GM21515 (cell line): ENCODE results near the gene RNFT2.
A peak's percentile ranks its signal among the peaks of the same experiment; 100 is the strongest.

Experiments
- ATAC-seq: cut with Tn5 transposase; IDR thresholded peaks from one replicate; pipeline ENCODE4 v1.9.1; 2021; ENCODE audit not compliant: unreplicated experiment

The RNFT2 gene, protein sequence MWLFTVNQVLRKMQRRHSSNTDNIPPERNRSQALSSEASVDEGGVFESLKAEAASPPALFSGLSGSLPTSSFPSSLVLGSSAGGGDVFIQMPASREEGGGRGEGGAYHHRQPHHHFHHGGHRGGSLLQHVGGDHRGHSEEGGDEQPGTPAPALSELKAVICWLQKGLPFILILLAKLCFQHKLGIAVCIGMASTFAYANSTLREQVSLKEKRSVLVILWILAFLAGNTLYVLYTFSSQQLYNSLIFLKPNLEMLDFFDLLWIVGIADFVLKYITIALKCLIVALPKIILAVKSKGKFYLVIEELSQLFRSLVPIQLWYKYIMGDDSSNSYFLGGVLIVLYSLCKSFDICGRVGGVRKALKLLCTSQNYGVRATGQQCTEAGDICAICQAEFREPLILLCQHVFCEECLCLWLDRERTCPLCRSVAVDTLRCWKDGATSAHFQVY

DNA sequence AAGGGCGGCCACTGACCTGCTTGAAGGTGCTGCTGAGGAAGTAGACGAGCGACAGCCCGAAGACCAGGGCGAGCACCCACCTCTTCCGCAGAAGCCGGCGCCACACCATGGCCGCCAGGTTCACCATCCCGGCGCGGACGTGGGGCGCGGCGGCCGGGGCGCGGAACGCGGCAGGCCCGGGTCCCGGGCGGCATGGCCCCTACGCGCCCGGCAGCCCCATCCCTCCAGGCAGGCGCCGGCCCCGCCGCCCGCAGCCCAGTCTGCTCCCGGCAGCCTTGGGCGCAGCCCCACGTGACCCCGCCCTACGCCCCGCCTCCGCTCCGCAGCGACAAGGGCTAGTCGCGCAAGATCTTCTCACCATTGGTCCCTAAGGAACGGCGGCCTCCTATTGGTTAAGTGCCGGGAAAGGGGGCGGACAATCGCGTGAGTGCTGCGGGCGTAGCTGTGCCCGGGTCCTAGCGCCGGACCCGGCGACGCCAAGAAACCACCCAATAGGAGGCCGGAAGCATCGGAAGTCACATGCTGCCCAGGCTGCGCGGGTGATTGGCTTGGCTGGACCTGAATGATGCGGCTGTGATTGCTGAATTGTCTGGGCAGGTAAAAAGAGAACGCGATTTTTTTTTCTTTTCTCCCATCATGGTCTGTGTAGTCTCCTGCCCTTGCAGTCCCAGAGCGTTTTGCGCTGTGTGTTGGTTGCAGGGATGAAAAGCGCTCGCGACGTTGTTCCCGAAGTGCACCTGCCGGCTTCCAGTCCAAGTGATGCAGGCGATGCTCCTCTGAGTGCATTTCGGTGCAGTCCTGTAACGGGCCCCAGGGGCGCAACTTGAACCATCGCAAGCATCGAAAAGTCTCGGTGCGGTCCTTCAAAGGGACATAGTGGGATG is at the start of gene RNFT2, which contains the start of gene SPRING1:
RNFT2 (plus strand) TSS at position 542 of the 884 bp plus-strand sequence. CDS start 2,183 bp downstream, outside the sequence.
SPRING1 (minus strand) TSS at position 296 of the 884 bp plus-strand sequence; CDS start at position 127, 169 bp downstream.
- ATAC-seq = peak; percentile 96

DNA sequence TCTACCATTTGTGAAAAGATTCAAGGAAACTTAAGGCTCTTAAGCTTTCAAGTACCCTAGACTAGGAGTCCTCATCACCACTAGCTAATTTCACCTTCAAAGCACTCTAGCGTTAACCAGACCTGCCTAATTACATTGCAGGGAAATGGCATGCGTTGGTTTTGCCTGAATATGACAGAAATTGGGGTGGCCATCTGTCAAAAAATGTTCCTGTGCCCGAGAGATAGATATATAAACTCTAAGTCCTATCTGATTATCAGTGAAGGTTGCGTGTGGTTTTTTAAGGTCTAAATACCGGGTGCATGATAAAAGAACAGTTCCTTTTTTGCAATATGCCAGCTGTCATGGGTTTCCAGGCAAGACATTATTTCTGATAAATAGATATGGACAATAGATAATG is 48.6 kb upstream of the RNFT2 start:
- ATAC-seq = no peak

DNA sequence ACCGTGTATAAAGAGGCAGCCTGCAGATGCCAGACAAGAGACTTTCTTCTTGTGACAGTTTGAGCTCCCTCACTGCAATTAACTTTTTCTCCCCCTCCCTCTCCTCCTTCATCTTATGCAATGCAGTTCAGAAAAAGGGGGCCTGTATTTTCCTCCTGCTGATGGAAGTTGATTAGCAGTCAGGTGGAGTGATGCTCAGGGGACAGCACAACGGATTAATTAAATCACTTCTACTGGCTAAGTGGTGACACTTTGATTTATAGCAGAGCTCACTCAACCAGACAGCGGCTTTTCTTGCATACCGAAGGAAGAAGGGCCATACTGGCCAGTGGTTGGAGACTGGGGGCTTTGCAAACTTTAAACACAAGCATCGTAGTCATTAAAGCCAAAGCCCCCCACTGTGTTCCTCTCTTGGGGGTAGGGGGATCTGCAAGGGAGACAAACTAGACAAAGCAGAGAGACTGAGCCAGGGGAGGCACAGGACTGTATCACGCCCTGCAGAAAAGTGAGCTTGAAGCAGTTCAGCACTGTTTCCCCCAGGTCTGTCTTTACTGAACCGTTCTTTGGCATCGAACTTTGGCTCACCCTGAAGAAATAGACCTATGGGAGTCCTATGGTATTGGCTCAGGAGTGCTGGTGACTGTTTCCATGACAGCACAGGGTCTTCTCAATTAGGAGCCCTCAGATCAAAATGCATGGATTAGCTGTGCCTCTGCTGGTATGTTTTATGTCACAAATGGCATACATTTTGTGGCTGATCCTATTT is 48.0 kb upstream of the RNFT2 start:
- ATAC-seq = no peak

DNA sequence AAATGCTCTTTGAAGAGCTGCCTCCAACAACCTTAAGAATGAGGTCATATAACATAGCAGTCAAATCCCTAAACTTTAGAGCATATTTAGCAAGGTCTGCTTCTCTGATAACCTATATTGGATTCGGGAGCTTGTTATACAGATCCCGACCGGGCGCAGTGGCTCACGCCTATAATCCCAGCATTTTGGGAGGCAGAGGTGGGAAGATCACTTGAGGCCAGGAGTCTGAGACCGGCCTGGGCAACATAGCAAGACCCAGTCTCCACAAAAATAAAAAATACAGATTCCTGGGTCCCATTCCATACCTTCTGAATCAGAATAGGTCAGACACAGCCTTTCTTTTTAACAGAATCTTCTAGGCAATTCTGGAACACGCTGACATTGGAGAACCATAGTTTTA is 46.9 kb upstream of the RNFT2 start:
- no peak for ATAC-seq

DNA sequence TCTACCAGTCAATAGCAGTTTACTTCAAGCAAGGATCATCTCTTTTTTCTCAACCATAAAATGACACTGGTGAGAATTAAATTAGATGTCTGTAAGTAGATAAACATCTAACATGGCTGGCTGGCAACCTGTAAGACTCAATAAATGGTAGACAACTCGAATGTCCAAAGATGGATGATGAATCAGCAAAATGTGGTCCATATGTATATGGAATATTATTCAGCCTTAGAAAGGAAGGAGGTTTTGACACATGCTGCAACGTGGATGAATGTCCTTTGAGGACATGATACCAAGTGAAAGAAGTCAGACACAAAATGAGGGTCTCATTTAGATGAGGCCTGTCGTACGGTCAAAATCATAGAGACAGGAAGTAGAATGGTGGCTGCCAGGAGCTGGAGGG is 46.5 kb upstream of the RNFT2 start:
- no peak for ATAC-seq

DNA sequence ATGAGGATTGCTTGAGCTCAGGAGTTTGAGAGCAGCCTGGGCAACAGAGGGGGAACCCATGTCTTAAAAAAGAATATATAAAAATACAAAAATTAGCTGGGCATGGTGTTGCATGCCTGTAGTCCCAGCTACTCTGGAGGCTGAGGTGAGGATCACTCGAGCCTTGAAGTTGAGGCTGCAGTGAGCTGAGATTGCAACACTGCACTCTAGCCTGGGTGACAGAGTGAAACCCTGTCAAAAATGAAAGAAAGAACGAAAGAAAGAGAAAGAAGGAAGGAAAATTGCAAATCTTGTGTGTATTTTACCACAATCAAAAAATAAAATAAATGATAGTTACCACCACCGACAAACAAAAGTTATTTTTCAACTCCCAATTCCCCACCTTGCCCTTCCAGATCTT is 45.5 kb upstream of the RNFT2 start:
- ATAC-seq = no peak

DNA sequence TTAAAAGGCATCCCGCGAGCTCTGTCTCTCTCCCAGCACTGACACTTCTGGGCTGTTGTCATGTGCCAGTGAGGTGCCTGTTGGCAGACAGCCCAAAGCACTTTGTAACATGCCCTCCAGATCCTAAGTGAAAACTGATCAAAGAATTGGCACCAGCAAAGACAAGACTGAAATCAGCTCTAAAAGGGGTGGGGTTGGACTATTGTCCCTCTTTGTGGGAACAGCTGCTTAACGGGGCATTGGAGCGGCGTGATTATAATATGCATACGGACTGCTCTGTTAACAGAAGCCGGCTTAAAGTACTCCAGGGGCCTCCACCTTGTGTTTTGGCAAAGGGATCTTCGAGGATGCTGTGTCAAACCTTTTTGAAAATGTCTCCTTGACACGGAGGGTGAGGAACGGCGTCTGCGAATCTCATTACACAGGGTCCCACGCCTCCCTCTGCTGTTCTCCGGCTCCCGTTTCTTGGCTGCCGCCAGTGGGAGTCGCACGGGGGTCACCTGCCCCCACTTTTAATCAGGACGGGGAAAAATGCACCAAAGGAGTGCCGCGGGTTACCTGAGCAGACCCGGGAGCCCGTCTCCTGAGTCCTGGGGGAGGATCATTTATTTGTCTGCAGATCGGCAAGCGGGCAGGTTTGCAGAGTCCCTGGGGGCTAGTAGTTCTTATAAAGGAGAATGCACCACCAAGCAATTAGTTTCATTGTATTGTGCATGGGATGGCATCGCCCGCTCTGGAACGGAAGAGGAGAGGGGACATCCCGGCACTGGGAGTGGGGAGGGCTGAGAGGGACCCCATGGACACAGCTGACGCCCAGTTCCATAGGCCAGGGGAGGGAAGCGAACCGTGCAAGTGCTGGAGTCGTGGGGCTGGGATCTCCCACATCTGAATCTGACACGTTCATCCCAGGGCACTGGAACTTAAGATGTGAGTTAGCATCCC is 44.6 kb upstream of the RNFT2 start:
- ATAC-seq = no peak

DNA sequence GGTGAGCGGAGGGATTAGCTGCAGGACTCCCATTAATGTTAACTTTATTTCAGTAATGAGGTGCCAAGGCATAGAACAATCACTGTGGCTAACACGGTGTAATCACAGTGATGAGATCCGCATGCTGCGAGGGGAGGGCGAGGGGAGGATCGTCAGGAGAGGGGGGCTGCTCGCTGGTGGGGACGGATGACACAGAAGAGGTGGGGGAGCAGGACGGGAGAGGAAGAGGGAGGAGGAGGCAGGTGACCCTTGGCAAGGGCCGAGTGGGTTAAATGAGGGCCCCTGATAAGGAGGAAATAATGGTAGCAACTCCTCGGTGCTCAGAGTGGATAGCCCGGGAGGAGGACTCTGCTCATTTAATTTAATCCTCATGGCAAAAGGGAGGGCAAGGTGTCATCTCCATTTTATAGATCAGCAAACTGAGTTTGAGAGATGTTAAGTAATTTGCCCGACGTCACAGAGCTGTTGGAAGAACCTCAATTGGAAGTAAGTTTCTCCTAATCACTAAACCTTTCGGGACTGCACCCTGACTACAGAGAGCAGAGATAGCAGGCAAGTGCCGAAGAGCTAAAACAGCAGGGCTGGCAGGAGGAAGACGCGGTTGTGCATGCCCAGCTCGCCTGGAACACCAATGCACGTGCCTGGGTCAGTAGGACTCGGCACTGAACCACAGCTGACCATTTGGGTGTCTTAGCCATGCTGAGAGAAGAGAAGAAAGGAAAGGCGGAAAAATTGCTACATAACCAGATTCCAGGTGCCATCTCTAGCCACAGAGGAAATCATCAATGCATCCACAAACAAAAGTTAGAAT is 43.3 kb upstream of the RNFT2 start:
- ATAC-seq = no peak

DNA sequence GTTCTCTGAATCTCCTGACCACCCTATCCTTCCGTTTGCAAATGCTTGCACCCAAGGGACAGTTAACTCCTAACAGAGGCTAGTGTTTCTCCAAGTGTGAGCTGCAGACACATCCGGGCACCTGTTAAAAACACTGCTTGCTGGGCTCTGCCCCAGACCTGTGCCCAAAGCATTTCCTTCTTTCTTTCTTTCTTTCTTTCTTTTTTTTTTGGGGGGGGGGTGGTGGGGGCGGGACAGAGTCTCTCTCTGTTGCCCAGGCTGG is 42.7 kb upstream of the RNFT2 start:
- no peak for ATAC-seq

DNA sequence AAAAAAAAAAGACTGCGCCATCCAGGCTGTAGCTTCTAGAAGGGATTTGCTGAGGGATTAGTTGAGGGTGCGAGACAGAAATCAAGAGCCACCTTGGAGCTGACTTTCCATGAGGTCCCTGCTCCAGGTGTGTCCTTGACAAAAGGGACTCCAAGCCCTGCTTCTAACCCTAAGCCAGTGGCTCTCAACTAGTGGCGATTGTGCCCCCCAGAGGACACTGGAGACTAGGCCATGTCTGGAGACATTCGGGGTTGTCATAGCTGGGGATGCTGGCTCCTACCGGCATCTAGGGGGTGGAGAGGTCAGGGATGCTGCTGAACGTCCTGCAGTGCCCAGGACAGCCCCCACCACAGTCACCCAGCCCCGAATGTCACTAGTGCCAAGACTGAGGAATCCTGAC is 40.8 kb upstream of the RNFT2 start:
- no peak for ATAC-seq

DNA sequence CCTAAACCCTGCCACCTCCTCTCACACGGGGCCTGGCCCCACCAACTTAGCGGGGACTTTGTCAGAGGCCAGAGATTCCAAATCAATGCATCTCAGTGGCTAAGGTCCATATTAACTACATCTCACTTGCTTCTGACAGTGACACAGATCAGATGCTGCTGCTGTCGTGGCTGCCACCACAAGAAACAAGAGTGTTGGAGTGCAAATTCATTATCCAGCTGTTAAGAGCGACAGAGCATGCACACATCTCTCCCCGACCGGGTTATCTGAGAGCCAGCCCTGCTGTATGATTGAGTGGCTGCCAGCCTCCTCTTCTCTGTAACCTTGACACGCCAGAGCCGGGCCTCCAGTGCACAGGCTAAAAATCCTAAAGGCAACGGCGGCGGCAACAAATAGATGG is 40.4 kb upstream of the RNFT2 start:
- ATAC-seq = no peak

DNA sequence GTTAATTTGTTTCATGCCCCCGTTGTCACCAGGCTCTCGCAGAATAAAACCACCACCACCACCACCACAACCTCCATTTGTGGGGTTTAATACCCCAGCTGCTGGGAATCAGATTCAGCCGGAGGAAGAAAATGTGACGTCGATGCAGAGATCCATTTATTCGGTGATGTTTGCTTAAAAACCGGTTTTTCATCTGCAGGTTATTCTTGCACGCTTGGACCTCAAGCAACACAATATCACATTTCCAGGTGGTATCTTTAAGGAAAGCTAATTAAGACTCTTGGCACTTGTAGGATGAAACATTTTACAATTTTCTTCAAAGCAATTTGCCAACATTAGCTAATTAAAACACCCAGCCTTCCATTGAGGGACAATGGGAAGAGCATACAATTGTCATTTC is 40.0 kb upstream of the RNFT2 start:
- ATAC-seq = no peak

DNA sequence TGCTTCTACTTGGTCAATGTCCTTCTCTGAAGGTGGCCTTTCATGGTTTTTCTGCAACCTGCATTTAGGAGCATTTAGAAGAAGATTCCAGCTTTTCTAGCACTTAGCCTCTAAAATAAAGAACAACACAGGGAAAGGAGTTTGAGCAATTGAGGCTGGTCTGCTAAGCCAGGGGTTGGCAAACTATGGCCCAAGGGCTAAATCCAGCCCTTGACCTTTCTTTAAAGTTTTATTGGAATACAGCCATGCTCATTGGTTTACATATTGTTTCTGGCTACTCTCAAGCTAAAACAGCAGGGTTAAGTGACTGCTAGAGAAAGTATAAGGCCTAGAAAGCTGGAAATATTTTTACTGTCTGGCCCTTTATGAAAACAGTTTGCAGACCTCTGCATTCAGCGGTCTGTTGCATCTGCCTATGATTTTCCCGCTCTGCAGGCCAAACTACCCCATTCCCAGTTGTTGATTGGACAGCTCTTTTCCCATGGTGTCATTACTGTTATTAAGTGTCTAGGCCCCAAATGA is 39.5 kb upstream of the RNFT2 start:
- no peak for ATAC-seq

DNA sequence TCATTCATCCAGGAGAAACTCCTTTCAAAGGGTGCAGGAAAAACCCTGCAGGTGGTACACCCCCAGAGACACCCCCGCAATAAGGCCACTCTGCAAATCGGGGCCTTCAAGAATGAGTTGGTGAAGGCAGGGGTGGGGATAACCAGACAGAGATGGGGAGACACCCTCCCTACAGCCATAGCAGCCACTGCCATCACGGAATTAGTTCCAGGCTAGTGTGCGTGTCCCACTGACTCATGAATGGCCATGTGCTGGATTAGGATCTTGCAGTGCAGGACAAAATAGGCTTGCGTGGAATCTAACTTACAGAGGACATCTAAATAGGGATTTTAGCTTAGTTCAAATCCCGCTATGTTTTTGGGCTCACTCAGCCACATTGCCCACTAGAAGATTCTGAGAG is 38.0 kb upstream of the RNFT2 start:
- no peak for ATAC-seq

DNA sequence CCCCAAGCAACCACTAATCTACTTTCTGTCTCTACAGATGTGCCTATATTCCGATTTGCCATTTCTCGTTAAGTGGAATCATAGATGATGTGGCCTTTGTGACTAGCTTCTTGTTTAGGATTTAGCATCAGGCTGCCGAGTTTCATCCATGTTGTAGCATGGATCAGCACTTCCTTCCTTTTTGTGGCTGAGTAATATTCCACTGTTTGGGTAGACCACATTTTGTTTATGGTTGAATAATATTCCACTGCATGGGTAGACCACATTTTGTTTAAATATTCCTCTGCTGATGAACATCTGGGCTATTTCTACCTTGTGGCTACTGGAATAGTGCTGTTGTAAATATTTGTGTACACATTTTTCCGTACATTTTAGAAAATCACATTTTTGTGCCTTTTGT is 36.7 kb upstream of the RNFT2 start:
- ATAC-seq = no peak

DNA sequence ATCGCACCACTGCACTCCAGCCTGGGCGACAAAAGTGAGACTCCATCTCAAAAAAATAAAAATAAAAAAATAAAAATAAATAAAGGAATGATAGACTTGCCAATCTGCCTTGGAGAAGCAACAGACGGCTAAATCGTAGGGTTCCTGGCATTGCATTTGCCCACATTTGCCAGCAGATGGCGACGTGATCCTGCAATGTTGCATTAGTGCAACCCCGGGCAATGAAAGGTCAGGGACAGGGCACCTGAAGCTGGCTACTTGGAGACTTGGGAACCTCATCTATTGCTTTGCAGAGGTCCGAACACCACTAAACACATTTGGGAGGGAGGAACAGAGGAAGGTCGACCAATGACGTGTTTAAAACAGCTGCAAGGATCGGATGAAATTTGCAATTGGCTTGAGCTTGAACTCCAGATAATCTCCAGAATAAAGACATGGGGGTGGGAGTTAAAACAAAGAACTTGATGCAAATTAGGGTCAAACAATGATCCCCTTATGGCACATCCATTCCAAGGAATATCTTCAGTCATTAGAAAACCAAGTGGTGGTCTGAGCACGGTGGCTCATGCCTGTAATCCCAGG is 34.8 kb upstream of the RNFT2 start:
- ATAC-seq = peak; percentile 59

DNA sequence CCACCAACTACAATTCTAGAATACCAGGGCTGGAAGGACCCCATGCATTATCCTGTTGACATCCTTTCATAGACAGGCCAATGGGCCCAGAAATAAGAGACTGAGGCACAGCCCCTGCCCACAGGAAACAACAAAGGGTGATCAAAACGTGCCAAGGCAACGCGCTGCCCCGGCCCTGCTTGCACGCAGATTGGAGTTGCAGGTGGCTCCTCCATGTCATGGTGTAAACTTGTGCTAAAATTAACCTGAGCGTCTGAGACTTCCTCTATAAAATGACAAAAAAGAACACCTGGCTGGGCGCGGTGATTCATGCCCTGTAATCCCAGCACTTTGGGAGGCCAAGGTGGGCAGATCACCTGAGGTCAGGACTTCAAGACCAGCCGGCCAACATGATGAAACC is 30.4 kb upstream of the RNFT2 start:
- no peak for ATAC-seq

DNA sequence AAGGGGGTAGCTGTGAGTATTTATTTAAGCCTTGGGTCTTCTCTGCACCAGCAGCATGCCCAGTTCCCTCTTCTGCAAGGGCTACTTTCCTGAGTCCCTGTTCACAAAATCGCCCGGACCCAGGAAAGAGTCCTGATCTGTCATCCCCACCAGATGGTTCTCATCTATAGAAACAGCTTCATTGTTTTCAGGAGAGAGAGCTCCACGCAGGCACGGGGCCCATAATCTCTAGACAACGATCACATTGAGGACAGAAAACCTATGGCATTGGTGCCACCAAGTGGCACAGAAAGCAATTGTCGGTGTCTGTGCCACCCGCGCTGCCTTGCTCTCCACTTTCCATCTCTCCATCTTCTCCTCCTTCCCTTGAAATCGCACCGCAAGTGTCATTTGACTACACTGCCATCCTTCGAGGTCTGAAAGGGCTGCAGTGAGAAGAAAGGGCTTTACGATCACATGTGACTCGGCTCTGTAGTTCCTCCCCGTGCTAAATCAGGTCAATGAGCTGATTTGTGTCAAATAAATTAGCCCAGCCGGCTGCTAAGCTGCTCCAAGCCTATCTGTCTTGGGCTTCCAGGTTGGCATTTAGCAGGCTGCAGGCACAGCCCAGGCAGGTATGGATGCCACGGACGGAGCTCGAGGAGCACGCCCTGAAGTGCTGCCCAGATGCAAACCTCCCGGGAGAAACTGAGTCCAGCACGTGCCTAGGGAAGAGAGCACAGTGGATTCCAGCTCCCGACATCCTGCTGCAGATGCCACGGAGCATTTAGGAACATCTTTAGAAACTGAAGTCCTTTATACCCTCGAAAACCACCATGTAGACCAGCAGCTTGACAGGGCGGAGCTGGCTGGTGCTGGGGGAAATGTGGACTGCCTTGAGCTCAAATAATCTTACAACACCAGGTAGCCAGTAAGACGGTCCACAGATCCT is 29.0 kb upstream of the RNFT2 start:
- ATAC-seq = no peak
